Activated CD8-positive, alpha-beta T cell treated with anti-CD3 and anti-CD28 coated beads for 36 hours (primary cell): ENCODE data around the gene AQP9. TPM values are rescaled to one million over a fixed set of nuclear protein-coding genes. Genes with fewer than 3 reads are reported as not detected.

Experiments
- ATAC-seq: fragments of 200-7000 bp; cut with Tn5 transposase; one replicate; pipeline ENCODE4 v1.10.0; 2021; ENCODE audit warnings: mild to moderate bottlenecking, moderate library complexity
- CTCF ChIA-PET: fragments of 350-600 bp; sonication (Branson Sonifier 250); formaldehyde crosslinking; loops from one replicate; lab custom pipeline; 2021; ENCODE audit warnings: antibody characterized with exemption; lab: Charles Lee
- POLR2A ChIA-PET: fragments of 350-600 bp; sonication (Branson Sonifier 250); formaldehyde crosslinking; loops from one replicate; lab custom pipeline; 2021; ENCODE audit warnings: antibody characterized with exemption; lab: Charles Lee
- DNase-seq: peaks from one replicate; pipeline ENCODE4 v3.0.0-alpha.2; 2020
- H3K27ac Mint-ChIP-seq: one replicate; pipeline ENCODE4 v1.8.0; 2021; ENCODE audit warnings: mild to moderate bottlenecking, mixed read lengths
- H3K27me3 Mint-ChIP-seq: one replicate; pipeline ENCODE4 v1.8.0; 2021; ENCODE audit warnings: mixed read lengths
- H3K36me3 Mint-ChIP-seq: one replicate; pipeline ENCODE4 v1.8.0; 2021; ENCODE audit warnings: low read depth, mixed read lengths
- H3K4me1 Mint-ChIP-seq: one replicate; pipeline ENCODE4 v1.8.0; 2021; ENCODE audit warnings: low read depth, mixed read lengths
- H3K4me3 Mint-ChIP-seq: one replicate; pipeline ENCODE4 v1.8.0; 2021; ENCODE audit warnings: mild to moderate bottlenecking, moderate library complexity, mixed read lengths
- H3K9me3 Mint-ChIP-seq: one replicate; pipeline ENCODE4 v1.8.0; 2021; ENCODE audit warnings: mixed read lengths
- intact Hi-C: fragments of 100-400 bp; cut with micrococcal nuclease; formaldehyde crosslinking; loops from one replicate; pipeline ENCODE4 v1.10.0; 2022
- total RNA-seq, 2 experiments: library from RNA; stranded (reverse); gene quantifications; one replicate each; pipeline ENCODE4 v1.2.3, GENCODE V29; 2021
- TF ChIP-seq, protein P1 (sequence below): fragments of 200-600 bp; IDR thresholded peaks from one replicate; pipeline ENCODE4 v1.8.0; 2022; ENCODE audit warnings: antibody characterized with exemption, mild to moderate bottlenecking

AQP9 gene
- total RNA-seq, 2 experiments from 2014 or later, result not detected

- ChIA-PET CTCF (no interaction called here), POLR2A (no interaction called here)
- Mint-ChIP-seq H3K36me3 (no peaks in the 10 kb centered on the region), H3K4me1 (no peaks in the 10 kb centered on the region), H3K27me3 (peaks cover 13% of the 10 kb centered on the region), H3K4me3 (no peak overlapping the region), H3K27ac (no peak overlapping the region), H3K9me3 (no peaks in the 10 kb centered on the region)
- intact Hi-C loops, result no loop called here
- DNase-seq (no peak), ATAC-seq (no peak)
- TF ChIP-seq, protein P1, sequence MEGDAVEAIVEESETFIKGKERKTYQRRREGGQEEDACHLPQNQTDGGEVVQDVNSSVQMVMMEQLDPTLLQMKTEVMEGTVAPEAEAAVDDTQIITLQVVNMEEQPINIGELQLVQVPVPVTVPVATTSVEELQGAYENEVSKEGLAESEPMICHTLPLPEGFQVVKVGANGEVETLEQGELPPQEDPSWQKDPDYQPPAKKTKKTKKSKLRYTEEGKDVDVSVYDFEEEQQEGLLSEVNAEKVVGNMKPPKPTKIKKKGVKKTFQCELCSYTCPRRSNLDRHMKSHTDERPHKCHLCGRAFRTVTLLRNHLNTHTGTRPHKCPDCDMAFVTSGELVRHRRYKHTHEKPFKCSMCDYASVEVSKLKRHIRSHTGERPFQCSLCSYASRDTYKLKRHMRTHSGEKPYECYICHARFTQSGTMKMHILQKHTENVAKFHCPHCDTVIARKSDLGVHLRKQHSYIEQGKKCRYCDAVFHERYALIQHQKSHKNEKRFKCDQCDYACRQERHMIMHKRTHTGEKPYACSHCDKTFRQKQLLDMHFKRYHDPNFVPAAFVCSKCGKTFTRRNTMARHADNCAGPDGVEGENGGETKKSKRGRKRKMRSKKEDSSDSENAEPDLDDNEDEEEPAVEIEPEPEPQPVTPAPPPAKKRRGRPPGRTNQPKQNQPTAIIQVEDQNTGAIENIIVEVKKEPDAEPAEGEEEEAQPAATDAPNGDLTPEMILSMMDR, result no peak
These were observed 31.8 kb downstream of the AQP9 start for GRCh38 chr15:58169934-58170333.

GRCh38 chr15:58171476-58172061 is 33.4 kb downstream of the AQP9 start:
- no peaks in the 10 kb centered on the region for H3K36me3 Mint-ChIP-seq
- TF ChIP-seq, protein P1, result no peak
- CTCF ChIA-PET, result interaction anchor here (1.6 kb wide), 2 partner anchors 10 to 12 kb away, joined by 5 to 6 read pairs; no protein-coding TSS in a partner anchor

DNA sequence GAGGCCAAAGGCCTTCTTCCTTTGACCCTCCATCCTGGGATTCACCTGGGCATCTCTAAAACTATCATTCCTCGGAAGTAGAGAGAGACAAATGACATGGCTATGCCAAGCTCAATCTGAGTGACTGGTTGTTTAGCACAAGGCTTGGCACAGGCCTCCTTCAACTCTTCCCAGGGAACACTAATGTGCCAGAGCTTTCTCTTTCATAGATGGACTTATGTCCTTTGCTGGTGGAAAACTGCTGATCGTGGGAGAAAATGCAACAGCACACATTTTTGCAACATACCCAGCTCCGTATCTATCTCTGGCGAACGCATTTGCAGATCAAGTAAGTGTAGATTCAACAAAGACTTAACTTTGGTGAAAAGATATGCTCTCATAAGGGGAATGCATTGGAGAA is 36.5 kb downstream of the AQP9 start:
- no peak overlapping the region for H3K27ac Mint-ChIP-seq
- DNase-seq (no peak), ATAC-seq (no peak)
- no peaks in the 10 kb centered on the region for H3K36me3 Mint-ChIP-seq
- CTCF ChIA-PET, result interaction anchor here (2.9 kb wide), 1 partner anchor 104 kb away, joined by 10 read pairs; no protein-coding TSS in a partner anchor
- H3K4me3 Mint-ChIP-seq, result no peak overlapping the region
- H3K27me3 Mint-ChIP-seq, result peaks cover 22% of the 10 kb centered on the region
- POLR2A ChIA-PET, result no interaction called here
- H3K4me1 Mint-ChIP-seq, result no peaks in the 10 kb centered on the region
- H3K9me3 Mint-ChIP-seq, result no peaks in the 10 kb centered on the region
- intact Hi-C loops, result no loop called here
- TF ChIP-seq, protein P1, result no peak

More at GRCh38 chr15:58171476-58172061, 33.4 kb downstream of the AQP9 start:
- H3K27me3 Mint-ChIP-seq, result peaks cover 17% of the 10 kb centered on the region
- no peak overlapping the region for H3K27ac Mint-ChIP-seq
- intact Hi-C loops, result no loop called here
- ATAC-seq (no peak), DNase-seq (no peak)
- no peaks in the 10 kb centered on the region for H3K4me1 Mint-ChIP-seq
- H3K9me3 Mint-ChIP-seq, result no peaks in the 10 kb centered on the region
- H3K4me3 Mint-ChIP-seq, result no peak overlapping the region
- POLR2A ChIA-PET, result no interaction called here

GRCh38 chr15:58175955-58176354 is 37.8 kb downstream of the AQP9 start:
- POLR2A ChIA-PET, result no interaction called here
- intact Hi-C loops, result no loop called here
- TF ChIP-seq, protein P1, result no peak
- H3K27ac Mint-ChIP-seq, result no peak overlapping the region
- CTCF ChIA-PET, result interaction anchor here (1.5 to 2.9 kb wide), 2 partner anchors 13 to 105 kb away, joined by 4 to 10 read pairs; no protein-coding TSS in a partner anchor
- H3K9me3 Mint-ChIP-seq, result no peaks in the 10 kb centered on the region
- H3K4me3 Mint-ChIP-seq, result no peak overlapping the region
- peaks cover 27% of the 10 kb centered on the region for H3K27me3 Mint-ChIP-seq
- ATAC-seq, result no peak
- no peak for DNase-seq
- H3K4me1 Mint-ChIP-seq, result no peaks in the 10 kb centered on the region
- H3K36me3 Mint-ChIP-seq, result no peaks in the 10 kb centered on the region

- DNase-seq, result no peak
- H3K27me3 Mint-ChIP-seq, result peaks cover 33% of the 10 kb centered on the region
- intact Hi-C loops, result no loop called here
- no peaks in the 10 kb centered on the region for H3K4me1 Mint-ChIP-seq
- no peaks in the 10 kb centered on the region for H3K9me3 Mint-ChIP-seq
- H3K36me3 Mint-ChIP-seq, result no peaks in the 10 kb centered on the region
- TF ChIP-seq, protein P1, result no peak
- ChIA-PET POLR2A (no interaction called here), CTCF (interaction anchor here (0.9 to 5.2 kb wide), 2 partner anchors 108 to 111 kb away, joined by 4 to 19 read pairs; no protein-coding TSS in a partner anchor)
- no peak overlapping the region for H3K27ac Mint-ChIP-seq
- H3K4me3 Mint-ChIP-seq, result no peak overlapping the region
- no peak for ATAC-seq
These were observed 40.5 kb downstream of the AQP9 start for GRCh38 chr15:58178668-58179067.
